NT2/D1 (cell line): ENCODE results near the gene SPSB4.

Experiments
- SUZ12 ChIP-seq: IDR thresholded peaks from 2 replicates; pipeline ENCODE4 v1.6.1; 2011; ENCODE audit not compliant: insufficient read length, insufficient read depth; ENCODE audit errors: extremely low read depth
- YY1 ChIP-seq: IDR thresholded peaks from 2 replicates; pipeline ENCODE4 v1.6.1; 2011; ENCODE audit not compliant: insufficient read length, insufficient read depth
- ZNF274 ChIP-seq: IDR thresholded peaks from 2 replicates; pipeline ENCODE4 v1.6.1; 2011; ENCODE audit warnings: mild to moderate bottlenecking, low read depth, low read length

DNA sequence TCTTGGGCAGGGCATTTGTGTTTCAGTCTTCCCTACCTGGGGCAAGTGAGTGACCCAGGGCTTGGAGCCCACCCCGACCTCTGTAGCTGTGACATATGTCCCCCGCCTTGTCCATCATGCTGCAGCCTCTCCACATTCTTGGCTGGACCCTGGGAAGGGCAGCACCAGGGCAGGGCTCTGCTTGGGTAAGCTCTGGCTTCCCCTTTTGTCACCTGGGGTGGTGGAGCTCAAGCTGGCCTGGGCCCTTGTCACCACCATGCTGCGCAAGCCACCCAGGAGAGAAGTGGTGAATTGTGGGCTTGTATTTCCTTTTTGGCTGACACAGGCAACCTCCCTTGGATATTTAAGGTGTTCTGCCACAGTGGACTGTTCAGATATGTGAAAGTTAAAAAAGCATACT lies 29.3 kb downstream of the SPSB4 start:
- TF ChIP-seq SUZ12, result no peak
- TF ChIP-seq YY1, result no peak
- no peak for TF ChIP-seq ZNF274
